Germinal center (tissue), 1 donor: Measurements from ENCODE around the gene DNAAF8.

ENCODE experiments used
- DNase-seq: peaks from one replicate; pipeline ENCODE4 v3.0.0; 2012; ENCODE audit warnings: mixed read lengths, low spot score

Gene DNAAF8

DNA sequence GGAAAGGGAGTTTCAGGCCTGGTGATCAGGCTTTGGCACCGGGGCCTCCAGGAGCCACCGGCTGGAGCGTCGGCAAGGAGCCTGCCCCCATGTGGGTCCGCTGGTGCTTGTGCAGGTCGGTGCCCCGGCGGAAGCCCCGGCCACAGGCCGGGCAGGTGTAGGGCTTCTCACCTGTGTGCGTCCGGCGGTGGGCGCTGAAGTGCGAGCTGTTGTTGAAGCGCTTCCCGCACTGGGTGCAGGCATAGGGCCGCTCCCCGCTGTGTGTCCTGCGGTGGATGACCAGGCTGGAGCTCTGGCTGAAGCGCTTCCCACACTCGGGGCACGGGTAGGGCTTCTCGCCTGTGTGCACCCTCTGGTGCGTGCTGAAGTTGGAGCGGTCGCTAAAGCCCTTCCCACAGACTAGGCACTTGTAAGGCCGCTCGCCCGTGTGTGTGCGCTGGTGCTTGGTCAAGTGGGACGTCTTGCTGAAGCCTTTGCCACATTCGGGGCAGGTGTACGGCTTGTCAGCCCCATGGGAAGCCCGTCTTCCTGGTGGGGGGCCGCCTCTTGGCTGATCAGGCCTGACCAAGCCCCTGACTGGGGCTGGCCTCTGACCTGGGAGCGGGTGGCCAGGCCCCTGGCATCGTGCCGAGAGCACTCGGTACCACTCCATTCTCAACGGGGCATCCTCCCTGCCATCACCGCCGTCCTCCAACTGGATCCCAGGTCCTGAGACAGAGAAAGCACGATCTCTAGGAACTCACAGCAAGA is 18.2 kb downstream of the DNAAF8 start:
- no peak for DNase-seq

DNA sequence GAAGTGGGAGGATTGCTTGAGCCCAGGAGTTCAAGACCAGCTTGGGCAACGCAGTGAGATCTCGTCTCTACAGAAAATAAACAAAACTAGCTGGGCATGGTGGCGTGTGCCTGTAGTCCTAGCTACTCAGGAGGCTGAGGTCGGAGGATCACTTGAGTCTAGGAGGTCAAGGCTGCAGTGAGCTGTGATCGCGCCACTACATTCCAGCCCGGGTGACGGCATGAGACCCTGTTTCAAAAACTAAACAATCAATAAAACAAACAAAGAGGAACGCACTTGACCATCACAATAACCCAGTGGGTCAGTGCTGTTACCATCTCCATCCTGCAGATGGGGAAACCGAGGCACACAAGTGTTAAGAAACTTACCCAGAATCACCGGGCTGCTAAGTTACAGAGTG is 18.9 kb downstream of the DNAAF8 start:
- DNase-seq: no peak

DNA sequence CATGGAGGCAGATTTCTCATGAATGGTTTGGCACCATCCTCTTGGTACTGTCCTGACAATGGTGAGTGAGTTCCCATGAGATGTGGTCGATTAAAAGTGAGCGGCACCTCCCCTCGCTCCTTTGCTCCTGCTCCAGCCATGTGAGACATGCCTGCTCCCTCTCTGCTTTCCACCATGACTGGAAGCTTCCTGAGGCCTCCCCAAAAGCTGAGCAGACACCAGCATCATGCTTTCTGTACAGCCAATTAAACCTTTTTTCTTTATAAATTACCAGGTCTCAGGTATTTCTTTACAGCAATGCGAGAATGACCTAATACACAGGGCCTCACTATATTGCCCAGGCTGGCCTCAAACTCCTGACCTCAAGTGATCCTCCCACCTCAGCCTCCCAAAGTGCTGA is 20.5 kb downstream of the DNAAF8 start:
- no peak for DNase-seq

DNA sequence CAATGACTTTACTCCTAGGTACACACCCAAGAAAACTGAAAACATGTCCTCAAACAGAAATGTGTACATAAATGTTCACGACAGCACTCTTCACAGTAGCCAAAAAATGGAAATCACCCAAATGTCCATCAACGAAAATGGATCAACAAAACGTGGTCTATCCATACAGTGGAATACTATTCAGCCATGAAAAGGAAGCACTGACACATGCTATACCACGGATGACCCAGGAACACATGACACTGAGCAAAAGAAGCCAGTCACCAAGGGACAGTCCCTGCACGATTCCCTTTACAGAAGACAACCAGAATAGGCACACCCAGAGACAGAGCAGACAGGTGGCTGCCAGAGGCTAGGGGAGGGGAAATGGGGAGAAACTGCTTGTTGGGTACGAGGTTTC is 21.4 kb downstream of the DNAAF8 start:
- no peak for DNase-seq

DNA sequence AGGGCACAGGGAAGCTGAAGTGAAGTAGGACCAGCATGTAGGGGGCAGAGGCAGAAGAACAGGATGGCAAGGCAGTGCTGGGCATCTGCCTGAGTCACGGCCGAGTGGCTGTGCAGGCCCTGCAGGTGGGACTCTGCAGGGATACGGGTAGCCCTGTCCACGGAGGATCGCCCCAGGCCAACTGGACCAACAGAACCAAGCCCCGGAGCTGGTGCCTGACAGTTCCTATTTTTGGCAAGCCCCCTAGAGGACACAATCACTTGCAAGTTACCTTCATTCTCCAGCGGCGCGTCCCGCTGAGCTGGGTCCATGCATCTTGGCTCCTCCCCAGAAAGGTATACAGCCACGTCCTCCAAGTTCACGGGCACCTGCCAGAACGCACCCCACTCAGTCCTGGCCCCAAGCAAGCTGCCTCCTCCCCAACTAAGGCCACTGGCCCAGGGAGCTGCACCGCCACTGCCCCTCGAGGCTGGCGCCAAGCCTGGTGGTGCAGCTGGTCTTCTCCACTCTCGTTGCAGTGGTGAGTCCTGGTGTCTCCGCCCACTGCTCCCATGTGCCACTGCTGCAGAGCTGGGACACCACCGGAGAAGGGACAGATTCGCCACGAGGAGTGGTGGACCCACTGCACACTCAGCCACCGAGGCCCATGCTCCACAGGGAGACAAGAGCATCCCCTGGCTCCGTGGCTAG is 26.0 kb downstream of the DNAAF8 start:
- no peak for DNase-seq

DNA sequence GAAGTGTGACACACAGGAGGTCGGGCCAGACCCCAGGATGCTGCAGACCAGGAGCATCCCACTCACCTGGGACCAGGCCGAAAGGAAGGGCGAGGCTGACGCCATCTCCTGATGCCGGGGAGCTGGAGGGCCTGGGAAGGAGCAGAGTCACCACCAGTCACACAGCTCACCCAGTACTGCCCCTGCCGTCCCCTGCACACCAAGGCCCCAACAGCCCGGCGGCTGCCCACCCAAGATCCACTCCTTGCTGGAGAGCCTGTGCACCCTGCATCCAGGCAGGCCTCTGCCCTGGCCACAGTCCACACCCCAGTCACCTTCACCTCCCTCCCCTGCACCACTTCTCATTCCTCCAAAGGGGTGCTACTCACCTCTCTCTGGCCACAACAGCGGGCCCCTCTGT is 27.9 kb downstream of the DNAAF8 start:
- no peak for DNase-seq

DNA sequence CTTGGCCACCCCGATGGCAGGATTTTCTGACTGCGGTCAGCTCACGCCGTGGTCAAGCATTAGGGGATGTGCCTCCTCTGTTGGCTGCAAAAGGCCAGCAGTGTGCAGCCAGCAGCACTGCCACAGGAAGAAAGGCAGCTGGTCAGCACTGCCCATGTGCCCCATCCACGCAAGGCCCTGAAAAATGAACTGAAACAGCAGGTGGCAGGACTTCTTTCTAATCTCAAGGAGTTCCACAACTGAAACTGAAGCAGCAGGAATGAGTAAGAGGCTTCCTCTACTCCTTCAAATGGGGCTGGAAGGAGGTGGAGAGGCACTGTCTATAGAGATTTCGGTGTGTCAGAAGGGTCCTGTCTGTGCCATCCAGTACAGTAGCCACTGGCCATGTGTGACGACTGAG is 29.5 kb downstream of the DNAAF8 start:
- no peak for DNase-seq

DNA sequence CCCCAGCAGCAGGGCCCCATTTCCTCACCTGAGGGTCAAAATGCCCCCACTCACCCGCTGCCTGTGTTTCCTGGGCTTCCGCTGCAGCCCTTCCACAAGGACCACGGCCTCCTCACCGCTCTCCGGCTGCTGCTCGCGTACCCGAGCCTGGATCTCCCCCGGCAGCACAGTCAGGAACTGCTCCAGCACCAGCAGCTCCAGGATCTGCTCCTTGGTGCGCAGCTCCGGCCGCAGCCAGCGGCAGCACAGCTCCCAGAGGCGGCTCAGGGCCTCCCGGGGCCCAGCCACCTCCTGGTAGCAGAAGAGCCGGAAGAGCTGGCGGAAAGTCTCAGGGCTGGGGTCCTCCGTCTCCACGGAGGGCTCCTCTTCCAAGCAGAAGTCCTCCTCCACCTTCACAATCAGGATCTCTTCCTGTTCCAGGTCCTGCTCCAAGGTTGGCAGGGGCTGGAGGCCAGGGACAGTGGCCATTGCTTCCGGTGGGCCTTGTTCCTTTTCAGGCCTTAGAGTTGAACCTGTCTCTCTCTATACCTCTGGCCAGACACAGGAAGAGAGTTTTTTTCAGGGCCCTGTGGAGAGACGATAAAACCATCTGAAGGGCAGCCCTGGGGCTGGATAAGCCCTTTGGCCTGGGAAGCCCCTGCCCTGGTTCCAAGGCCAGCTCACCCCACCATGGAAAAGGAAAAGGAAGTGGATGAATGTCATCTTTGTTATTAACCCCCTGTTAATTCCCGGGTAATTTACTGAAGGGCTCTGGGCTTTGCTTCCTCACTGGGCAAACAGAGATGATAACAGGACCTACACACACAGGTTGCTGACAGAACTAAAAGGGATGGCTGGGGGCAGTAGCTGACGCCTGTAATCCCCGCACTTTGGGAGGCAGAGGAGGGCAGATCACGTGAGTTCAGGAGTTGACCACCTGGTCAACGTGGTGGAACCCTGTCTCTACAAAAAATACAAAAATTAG is 31.5 kb downstream of the DNAAF8 start:
- DNase-seq: no peak

DNA sequence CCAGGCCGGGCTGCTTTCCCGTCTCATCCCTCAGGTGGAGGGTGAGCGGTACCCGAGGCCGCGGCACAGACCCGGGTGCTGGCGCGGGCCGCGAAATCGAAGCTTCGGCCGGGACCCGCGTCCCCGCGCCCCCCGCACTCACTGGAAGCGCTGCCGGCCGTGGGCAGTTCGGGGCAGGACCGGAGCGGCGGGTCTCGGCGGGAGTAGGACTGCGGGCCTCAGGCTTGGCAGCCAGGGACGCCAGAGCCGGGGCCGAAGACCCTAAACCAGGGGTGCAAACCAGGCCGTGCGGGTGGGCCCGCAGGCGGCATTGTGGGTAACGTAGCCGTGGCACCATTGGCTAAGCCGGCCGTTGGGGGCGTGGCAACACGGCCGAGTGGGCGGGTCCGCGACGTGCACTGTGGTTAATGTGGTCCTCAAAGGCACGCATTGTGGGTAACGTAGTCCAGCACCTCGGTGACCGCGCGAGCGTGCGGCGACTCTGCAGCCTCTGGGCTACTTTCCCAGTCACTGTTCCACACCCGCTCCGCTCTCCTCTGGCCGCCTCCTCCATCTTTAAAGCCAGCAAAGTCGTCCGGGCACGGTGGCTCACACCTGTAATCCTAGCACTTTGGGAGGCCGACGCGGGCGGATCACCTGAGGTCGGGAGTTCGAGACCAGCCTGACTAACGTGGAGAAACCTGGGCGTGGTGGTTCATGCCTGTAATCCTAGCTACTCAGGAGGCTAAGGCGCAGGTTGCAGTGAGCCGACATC is 32.7 kb downstream of the DNAAF8 start, which contains the start of gene ZNF500:
Gene ZNF500 (minus strand): TSS at position 288 of the 754 bp plus-strand sequence. CDS start 1,184 bp downstream, outside the sequence.
- DNase-seq: peak; percentile 95

DNA sequence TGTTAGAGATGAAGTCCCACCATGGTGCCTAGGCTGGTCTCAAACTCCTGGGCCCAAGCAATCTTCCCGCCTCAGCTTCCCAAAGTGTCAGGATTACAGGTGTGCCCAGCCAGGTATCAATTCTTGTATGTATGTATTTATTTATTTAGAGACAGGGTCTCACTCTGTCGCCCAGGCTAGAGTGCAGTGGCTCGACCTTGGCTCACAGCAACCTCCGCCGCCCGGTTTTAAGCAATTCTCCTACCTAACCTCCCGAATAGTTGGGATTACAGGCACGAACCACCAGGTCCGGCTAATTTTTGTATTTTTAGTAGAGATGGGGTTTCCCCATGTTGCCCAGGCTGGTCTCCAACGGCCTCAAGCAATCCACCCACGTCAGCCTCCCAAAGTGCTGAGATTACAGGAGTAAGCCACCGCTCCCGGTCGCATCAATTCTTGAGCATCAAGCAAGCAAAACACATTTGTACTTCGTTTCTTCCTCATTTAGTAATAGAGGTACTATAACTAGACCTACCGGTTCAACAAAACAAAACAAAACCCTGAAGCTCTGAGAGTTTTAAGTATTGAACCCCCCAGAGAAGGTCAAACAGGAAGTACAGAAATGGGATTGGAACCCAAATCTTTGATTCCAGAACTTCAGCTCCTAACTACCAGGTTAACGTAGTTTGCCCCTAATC is 33.7 kb downstream of the DNAAF8 start:
- DNase-seq: peak; percentile 15

DNA sequence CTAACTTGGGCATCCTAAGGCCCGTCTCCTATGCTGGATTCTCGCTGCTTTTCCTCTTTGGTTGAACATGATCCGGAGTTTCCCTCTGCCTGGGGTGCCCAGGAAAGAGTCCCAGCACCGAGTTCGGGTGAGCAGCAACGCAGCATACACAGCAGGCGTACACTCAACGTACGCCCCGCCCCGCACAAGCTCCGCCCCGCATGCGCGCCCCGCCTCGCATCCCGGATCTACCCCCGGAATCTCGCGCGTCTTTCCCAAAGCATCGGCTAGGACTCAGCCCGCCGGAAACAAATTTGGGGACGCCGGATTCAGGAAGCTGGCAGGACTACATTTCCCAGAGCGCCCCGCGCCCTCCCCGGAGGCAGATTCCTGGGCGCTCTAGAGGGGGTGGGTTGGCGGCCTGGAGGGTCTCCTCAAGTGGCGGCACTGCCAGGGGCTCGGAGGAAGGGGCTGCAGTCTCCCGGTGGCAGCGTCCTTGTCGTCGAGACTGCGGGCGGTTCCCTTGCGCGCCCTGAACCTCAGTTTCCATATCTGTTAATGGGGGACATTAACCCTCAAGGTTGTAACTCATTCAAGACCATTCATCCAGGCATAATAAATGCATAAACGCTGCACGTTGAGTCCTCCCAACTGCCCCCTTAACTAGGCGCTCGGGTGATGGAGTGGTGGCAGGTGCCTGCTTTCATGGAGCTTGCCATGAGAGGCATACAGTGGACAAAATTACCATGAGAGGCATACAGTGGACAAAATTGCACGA is 34.4 kb downstream of the DNAAF8 start:
- peak; percentile 89 for DNase-seq

DNA sequence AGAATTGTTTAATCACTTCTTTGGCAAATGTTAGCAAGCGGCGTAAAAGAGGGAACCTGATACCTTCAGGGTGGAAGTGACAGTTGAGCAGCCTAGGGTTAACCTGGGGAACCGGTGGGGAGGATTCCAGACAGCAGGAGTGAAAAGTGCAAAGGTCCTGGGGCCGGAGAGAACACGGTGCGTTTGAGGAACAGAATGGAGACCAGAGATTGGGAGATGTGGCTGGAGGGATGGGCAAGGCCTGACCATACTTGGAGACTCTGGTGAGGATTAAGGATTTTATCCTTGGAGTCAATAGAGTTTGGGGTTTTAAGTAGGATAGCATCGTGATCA is 34.9 kb downstream of the DNAAF8 start:
- DNase-seq: no peak

DNA sequence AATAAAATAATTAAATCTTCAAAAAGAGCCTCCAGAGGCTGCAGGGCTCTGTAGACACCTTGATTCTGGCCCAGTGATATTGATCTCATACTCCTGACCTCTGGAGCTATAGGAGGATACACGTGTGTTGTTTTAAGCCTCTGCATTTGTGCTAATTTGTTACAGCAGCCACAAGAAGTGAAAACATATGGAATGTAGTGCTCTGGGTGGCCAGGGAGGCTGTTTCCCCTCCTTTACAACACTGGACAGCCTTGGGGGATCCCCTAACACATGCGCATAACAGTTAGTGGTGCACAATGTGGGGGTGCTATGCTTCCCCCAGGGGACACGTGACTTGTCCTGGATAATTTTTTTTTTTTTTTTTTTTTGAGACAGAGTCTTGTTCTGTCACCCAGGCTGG is 37.3 kb downstream of the DNAAF8 start:
- DNase-seq: no peak

DNA sequence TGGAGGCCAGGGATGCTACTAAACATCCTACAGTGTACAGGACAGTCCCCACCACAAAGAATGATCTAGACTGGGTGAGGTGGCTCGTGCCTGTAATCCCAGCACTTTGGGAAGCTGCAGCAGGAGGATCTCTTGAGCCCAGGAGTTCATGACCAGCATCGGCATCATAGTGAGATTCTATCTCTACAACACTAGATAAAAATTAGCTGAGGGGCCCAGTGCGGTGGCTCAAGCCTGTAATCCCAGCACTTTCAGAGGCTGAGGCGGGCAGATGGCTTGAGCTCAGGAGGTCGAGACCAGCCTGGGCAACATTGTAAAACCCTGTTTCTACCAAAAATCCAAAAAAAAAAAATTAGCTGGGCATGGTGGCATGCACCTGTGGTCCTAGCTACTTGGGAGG is 38.0 kb downstream of the DNAAF8 start:
- DNase-seq: no peak

DNA sequence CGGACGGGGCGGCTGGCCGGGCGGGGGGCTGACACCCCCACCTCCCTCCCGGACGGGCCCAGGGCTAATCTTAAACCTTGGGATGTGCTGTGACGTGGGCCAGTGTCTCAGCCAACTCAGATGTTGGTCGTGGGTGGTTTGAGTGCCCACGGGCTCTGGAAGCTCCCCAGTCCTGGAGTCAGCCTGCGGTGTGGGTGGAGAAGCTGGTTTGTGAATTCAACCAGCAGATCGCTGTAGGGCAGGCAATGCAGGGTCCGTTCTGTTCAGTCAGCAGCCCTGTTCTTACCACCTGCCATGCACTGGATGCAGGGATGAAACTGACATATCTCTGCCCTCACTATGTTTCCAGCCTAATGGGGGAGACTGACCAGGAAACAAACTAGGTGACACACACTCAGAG is 40.7 kb downstream of the DNAAF8 start:
- DNase-seq: no peak

DNA sequence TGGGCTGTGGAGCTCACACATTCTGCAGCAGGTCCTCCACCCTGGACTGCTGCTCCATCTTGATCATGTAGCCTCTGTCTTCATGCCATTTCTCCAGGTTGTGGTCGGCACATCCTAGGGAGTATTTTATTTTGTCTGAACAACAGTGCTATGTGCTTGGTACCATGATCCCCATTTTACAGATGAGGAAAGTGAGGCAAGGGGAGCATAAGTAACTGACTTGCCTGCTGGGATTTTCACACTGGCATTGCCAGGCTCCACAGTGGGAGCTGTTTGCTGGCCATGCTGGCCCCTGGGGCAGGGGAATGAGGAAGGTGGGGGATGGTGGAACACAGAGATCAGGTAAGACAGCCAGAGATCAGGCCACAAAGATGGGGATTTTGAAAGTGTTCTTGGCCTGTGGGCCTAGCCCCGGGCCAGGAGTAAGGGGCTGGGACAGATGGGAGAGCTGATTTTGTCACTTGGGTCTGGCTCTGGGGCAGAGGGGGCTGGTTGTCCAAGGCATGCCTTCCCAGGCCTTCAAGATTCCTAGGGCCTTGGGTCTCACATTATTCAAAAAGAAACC is 41.9 kb downstream of the DNAAF8 start:
- DNase-seq: no peak

DNA sequence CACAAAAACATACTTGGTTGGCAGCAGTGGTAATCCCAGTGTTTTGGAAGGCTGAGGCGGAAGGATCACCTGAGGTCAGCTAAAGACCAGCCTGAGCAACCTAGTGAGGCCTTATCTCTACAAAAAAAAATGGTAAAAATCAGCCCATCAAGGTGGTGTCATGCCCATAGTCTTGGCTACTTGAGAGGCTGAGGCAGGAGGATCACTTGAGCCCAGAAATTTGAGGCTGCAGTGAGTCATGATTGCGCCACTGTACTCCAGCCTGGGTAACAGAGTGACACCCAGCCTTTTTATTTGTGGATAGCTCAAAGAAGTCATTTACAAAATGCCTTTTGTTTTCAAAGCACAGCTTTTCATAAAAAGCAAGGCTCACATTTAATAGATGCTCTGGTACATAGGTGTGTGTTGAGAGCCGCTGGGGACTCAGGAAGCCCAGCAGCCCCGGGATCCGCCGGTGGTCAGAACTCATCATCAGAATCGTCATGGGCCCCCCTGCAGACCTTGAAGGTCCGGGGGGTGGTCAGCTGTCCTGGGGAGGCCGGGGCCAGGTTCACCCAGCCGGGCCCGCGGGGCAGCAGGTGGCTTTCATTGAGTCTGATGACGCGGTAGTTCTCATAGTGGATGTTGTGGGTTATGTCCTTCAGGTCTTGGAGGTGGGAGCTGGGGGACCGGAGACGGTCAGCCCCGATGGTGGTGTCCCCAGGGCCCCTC is 43.2 kb downstream of the DNAAF8 start:
- no peak for DNase-seq

DNA sequence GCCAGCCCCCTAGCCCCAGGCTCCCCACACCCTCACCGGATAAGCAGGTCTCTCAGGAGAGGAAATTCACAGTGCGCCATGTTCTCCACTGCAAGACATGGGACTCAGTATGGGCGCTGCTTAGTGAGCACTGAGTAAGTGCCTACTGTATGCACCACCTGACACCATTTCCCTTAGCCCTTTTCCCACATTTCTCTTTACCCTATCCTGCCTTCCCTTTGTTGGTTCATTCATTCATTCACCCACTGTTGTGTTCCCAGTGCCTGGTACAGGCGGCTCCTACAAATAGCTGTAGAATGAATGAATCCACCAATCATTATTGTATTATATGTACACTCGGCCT is 43.7 kb downstream of the DNAAF8 start:
- DNase-seq: no peak

DNA sequence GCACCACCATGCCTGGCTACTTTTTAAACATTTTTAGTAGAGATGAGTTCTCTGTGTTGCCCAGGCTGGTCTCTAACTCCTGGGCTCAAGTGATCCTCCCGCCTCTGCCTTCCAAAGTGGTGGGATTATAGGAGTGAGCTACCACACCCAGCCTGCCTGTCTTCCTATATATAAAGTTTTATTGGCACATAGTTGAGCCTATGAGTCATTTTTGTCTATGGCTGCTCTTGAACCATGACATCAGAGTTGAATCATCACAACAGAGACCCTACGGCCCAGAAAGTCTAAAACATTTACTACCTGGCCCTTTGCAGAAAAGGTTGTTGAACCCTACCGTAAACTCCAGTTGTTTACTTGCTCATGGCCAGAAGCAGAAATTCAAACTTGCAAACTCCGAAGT is 45.9 kb downstream of the DNAAF8 start:
- DNase-seq: no peak
